Measurements from ENCODE around the gene JPT2.

JPT2 gene

GRCh38 chr16:1673424-1674151 lies 4.5 kb upstream of the JPT2 start:
- no peak for TF ChIP-seq CTCF (IDR thresholded peaks at IDR 0.05)
- no peak overlapping the region for H3K27ac ChIP-seq
- no peak overlapping the region for H3K4me3 ChIP-seq
- DNase-seq (ENCODE audit: low spot score), result no peak

- DNase-seq (ENCODE audit: low spot score), result no peak
- no peak for TF ChIP-seq CTCF (IDR thresholded peaks at IDR 0.05)
- Histone ChIP-seq H3K27ac (no peak overlapping the region), H3K4me3 (no peak overlapping the region)
Observed at GRCh38 chr16:1674306-1674705, 3.8 kb upstream of the JPT2 start.

GRCh38 chr16:1674751-1675664 lies 3.1 kb upstream of the JPT2 start:
- no peak for TF ChIP-seq CTCF (IDR thresholded peaks at IDR 0.05)
- DNase-seq (ENCODE audit: low spot score), result no peak
- H3K4me3 ChIP-seq, result no peak overlapping the region
- no peak overlapping the region for H3K27ac ChIP-seq

- H3K27ac ChIP-seq, result no peak overlapping the region
- no peak for TF ChIP-seq CTCF (IDR thresholded peaks at IDR 0.05)
- no peak for DNase-seq (ENCODE audit: low spot score)
- no peak overlapping the region for H3K4me3 ChIP-seq
Observed at GRCh38 chr16:1676661-1677060, 1.4 kb upstream of the JPT2 start.

GRCh38 chr16:1677339-1677738 lies 740 bp upstream of the JPT2 start:
- Histone ChIP-seq H3K27ac (no peak overlapping the region), H3K4me3 (no peak overlapping the region)
- DNase-seq (ENCODE audit: low spot score), result no peak
- no peak for TF ChIP-seq CTCF (IDR thresholded peaks at IDR 0.05)

- peak overlapping the region; percentile 15 to 71 for H3K27ac ChIP-seq
- peak overlapping the region; percentile 94 for H3K4me3 ChIP-seq
- TF ChIP-seq CTCF (IDR thresholded peaks at IDR 0.05), result no peak
- no peak for DNase-seq (ENCODE audit: low spot score)
Observed at GRCh38 chr16:1678500-1679098, 520 bp downstream of the JPT2 start.
